DMS114 treated with DMSO at 0.1 percent for 48 hours (cell line): Measurements from ENCODE around the gene FAM151A.

Experiments used
- DNase-seq: peaks from one replicate; lab custom pipeline; 2025; ENCODE audit not compliant: unreplicated experiment; lab: John Stamatoyannopoulos, UW

The FAM151A gene

DNA sequence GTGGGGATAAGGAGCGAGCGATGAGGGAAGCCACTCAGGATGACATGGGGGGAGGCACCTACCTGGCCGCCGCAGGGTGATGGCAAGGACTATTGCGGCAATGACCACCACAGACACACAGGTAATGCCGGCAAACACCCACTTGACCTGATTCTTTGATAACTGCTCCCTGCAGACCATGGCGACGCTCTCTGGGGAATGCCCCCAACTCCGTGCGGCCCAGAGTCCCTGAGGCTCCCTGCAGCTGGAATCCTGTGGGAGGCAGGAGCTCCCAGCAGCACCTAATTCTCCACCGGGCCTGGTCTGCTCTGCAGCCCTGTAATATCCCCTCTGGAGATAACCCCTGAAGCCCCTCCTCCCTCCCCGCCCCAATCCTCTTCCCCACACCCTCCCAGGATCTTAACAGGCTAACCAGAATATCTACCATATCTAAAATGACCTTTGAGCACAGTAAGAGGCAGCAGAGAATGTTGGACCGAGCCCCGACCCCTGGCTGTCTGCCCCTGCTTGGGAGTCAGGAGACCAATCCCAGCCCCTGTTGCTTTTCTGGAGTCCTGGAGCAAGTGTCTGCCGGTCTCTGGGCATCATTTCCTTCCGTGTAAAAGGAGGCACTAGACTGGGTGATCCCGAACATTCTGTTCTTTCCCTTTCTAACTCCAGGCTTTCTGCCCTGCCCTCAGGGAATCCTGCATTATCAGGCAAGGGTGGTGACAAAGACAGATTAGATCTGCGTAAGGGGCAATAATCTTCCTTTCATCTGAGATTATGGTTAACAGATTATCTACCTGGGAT lies at the start of gene FAM151A:
Gene FAM151A (minus strand): TSS at position 310 of the 792 bp plus-strand sequence. CDS start 130 bp downstream, at position 180.
- DNase-seq = no peak

GRCh38 chr1:54671985-54672608 lies 48.8 kb upstream of the FAM151A start:
- DNase-seq = peak; percentile 40

- DNase-seq = no peak
These were observed 45.2 kb upstream of the FAM151A start for GRCh38 chr1:54668567-54668966.

- DNase-seq = no peak
These were observed 44.5 kb upstream of the FAM151A start for GRCh38 chr1:54667797-54668196.

- no peak for DNase-seq
These were observed 43.0 kb upstream of the FAM151A start for GRCh38 chr1:54666333-54666732.

DNA sequence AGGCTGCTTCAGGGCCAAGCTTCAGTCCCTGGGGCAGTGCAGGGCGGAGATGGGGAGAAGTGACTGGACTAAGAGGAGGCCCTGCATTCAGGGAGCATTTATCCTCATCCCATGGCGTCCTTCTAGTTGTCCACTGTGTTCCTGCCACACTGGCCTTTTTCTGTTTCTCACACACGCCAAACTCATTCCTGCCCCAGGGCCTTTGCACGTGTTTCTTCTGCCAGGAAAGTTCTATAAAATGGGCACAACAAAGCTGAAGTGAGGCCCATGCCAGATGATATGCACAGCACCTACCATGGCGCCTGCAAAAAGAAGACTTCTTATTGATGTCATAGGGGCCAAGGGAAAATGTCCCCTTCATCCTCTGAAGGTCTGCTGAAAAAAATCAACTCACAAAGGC lies 42.5 kb upstream of the FAM151A start:
- DNase-seq = no peak

DNA sequence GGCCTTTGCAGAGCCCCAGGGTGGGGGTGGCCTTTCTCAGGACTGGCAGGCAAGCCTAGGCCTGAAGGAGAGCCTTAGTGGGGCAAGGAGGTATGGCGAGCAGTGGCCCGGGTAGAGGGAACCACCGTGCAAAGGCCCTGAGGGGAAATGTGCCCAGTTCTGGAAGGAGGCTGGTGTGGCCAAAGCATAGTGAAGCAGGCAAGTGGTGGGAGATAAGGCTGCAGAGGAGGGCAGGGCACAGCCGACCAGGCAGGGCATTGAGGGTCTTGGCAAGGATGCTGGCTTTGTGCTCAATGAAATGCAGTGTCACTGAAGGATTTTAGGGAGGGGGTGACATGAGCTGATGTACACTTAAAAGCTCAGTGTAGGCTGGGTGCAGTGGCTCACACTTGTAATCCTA lies 41.0 kb upstream of the FAM151A start:
- DNase-seq = no peak

GRCh38 chr1:54663725-54664124 lies 40.4 kb upstream of the FAM151A start:
- DNase-seq = no peak

GRCh38 chr1:54658164-54658913 lies 35.0 kb upstream of the FAM151A start:
- DNase-seq = no peak

- no peak for DNase-seq
These were observed 29.7 kb upstream of the FAM151A start for GRCh38 chr1:54653036-54653435.

- DNase-seq = no peak
These were observed 28.8 kb upstream of the FAM151A start for GRCh38 chr1:54652168-54652567.

DNA sequence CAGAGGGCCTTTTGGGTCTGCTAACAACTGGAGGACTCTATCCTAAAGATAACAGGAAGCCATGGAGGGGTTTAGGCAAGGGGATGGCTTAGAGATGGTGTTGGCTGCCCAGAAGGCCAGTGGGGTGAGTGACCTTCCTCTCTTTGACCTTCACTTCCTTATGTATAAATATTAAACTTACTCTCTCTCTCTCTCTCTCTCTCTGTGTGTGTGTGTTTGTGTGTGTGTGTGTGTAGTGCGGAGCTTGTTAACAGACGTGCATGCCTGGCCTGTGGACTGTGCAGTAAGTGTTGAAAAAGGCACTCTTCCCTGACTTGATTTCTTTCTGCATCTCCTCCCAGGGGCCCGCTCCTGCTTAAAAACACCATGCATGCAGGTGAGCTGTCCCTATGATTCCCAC lies 28.3 kb upstream of the FAM151A start:
- no peak for DNase-seq

- no peak for DNase-seq
These were observed 27.1 kb upstream of the FAM151A start for GRCh38 chr1:54650417-54650816.

- no peak for DNase-seq
These were observed 26.6 kb upstream of the FAM151A start for GRCh38 chr1:54649921-54650320.

- no peak for DNase-seq
These were observed 26.0 kb upstream of the FAM151A start for GRCh38 chr1:54649130-54649898.

DNA sequence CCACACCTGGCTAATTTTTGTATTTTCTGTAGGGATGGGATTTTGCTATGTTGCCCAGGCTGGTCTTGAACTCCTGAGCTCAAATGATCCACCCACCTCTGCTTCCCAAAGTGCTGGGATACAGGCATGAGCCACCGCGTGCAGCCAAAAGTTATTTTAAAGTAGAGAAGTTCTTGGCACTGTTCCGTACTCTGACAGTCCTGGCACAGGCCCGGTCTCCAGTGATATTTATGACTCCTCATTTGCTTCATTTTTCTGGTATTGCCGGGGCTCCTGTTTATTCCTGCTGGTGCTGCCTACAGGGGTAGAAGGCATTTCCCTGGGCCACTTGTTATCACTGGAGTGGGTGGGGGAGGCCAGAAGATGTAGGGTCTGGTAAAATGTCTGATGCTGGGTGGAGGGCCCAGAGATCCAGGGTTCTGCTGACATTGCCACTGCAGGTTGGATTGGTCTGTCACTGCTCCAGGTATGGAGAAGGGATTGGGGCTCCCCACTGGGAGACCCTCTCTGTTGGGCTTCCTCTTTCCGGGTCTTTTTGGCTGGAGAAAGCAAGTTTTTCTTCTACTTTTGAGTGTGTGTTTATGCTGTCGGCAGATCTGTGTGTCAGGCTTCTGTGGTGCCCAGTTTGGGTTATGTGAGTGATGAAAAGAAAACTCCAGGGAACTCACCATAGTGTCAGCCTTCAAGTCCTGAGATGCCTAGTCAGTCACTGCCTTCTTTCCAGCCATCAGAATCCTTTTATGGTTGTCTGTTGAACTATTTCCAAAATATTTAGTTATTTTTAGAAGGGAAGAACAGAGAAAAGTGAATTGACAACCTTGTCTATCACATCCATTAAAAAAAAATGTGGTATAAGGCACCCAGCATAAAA lies 22.7 kb upstream of the FAM151A start:
- no peak for DNase-seq

GRCh38 chr1:54643736-54644135 lies 20.4 kb upstream of the FAM151A start:
- DNase-seq = no peak

DNA sequence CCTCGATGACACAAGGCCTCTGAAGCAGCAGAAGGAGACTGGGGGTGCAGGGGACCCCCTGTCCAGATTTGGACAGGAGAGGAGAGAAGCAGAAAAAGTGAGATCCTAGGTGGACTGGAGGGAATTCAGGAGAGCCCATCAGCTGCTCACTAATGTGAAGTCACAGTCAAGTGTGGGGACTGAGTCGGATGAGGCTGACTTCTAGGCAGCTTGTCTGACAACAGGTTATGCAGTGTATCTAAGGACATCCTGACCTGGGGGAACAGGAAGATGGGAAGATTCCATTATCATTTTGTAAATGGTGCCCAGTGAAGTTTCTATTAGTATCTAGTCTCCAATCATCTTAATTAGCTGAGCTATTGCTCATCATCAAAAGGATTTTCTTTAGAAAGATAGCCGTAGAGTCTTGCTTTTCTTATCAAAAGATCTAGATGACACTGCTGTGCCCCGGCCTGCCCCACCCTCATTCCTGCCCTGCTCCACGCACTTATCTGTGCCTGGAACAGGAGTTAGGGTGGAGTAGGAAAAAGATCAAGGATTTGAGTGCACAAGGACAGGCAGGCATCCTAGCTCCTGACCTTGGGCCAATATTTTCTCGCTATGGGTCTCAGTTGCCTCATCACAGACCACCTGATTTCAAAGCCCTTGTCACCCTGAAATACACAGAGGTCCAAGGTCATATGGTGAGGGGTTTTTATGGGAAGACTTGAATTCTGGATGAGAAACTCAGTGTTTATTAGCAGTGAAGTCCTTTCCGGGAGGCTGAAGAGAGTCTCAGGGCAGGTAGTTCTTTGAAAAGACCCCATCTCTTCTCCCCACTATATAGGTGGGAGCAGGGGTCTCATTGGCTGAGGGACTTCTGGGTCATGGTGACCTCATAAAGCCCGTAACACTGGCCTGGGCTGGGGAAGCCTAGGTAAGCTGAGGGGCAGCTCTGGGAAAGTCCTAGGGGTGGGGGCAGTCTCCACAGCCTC lies 17.8 kb upstream of the FAM151A start, which contains the start of gene MROH7:
Gene MROH7 (plus strand): TSS at position 924 of the 974 bp plus-strand sequence. CDS start 11,141 bp downstream, outside the sequence.
- DNase-seq = no peak

- DNase-seq = no peak
These were observed 17.0 kb upstream of the FAM151A start for GRCh38 chr1:54640361-54640760.
